Effector memory CD4-positive, alpha-beta T cell (primary cell): ENCODE results near the gene FCN2.

Experiments
- DNase-seq, 3 donors: peaks; one replicate each; pipeline ENCODE4 v3.0.0-alpha.2; 2020
- H3K27ac ChIP-seq: 2 replicates; pipeline ENCODE4 v1.7.0; 2013; ENCODE audit warnings: mild to moderate bottlenecking, low read length, moderate library complexity; ENCODE audit not compliant: insufficient read depth, poor library complexity, severe bottlenecking
- H3K27me3 ChIP-seq: replicated peaks from 2 replicates; pipeline ENCODE4 v1.7.0; 2013; ENCODE audit warnings: mild to moderate bottlenecking, low read length; ENCODE audit not compliant: insufficient read depth, control insufficient read depth, poor library complexity, severe bottlenecking
- H3K36me3 ChIP-seq: 2 replicates; pipeline ENCODE4 v1.7.0; 2013; ENCODE audit warnings: mild to moderate bottlenecking, low read length, moderate library complexity; ENCODE audit not compliant: control insufficient read depth, insufficient read depth
- H3K4me1 ChIP-seq: 2 replicates; pipeline ENCODE4 v1.7.0; 2013; ENCODE audit warnings: low read length, mild to moderate bottlenecking; ENCODE audit not compliant: control insufficient read depth, insufficient read depth, poor library complexity, severe bottlenecking
- H3K4me3 ChIP-seq: 2 replicates; pipeline ENCODE4 v1.7.0; 2013; ENCODE audit warnings: low read length, low read depth, mild to moderate bottlenecking; ENCODE audit not compliant: insufficient read depth, poor library complexity, severe bottlenecking
- H3K9me3 ChIP-seq: 2 replicates; pipeline ENCODE4 v1.7.0; 2013; ENCODE audit warnings: mild to moderate bottlenecking, low read length, moderate library complexity; ENCODE audit not compliant: control insufficient read depth

FCN2 gene

GRCh38 chr9:134887686-134888602 lies 7.3 kb downstream of the FCN2 start:
- no peak overlapping the region for H3K4me3 ChIP-seq
- no peak for DNase-seq
- no peaks in the 10 kb centered on the region for H3K9me3 ChIP-seq
- H3K27ac ChIP-seq = no peak overlapping the region
- H3K4me1 ChIP-seq = no peaks in the 10 kb centered on the region
- H3K27me3 ChIP-seq = peaks cover 5% of the 10 kb centered on the region
- H3K36me3 ChIP-seq = no peaks in the 10 kb centered on the region

- Histone ChIP-seq H3K4me3 (no peak overlapping the region), H3K36me3 (no peaks in the 10 kb centered on the region), H3K27me3 (peaks cover 5% of the 10 kb centered on the region), H3K4me1 (no peaks in the 10 kb centered on the region), H3K9me3 (no peaks in the 10 kb centered on the region), H3K27ac (no peak overlapping the region)
- DNase-seq = no peak
Measured at GRCh38 chr9:134888603-134889190, 8.1 kb downstream of the FCN2 start.

- H3K27me3 ChIP-seq = peaks cover 5% of the 10 kb centered on the region
- H3K4me1 ChIP-seq = no peaks in the 10 kb centered on the region
- no peak overlapping the region for H3K27ac ChIP-seq
- H3K4me3 ChIP-seq = no peak overlapping the region
- DNase-seq = no peak
- H3K36me3 ChIP-seq = no peaks in the 10 kb centered on the region
- no peaks in the 10 kb centered on the region for H3K9me3 ChIP-seq
Measured at GRCh38 chr9:134889386-134890154, 9.0 kb downstream of the FCN2 start.

GRCh38 chr9:134890155-134890495 lies 9.5 kb downstream of the FCN2 start:
- peaks cover 5% of the 10 kb centered on the region for H3K27me3 ChIP-seq
- no peak for DNase-seq

GRCh38 chr9:134891053-134891452 lies 10.4 kb downstream of the FCN2 start:
- no peaks in the 10 kb centered on the region for H3K36me3 ChIP-seq
- H3K4me3 ChIP-seq = no peak overlapping the region
- no peaks in the 10 kb centered on the region for H3K9me3 ChIP-seq
- H3K27ac ChIP-seq = no peak overlapping the region
- no peak for DNase-seq
- no peaks in the 10 kb centered on the region for H3K4me1 ChIP-seq
- peaks cover 5% of the 10 kb centered on the region for H3K27me3 ChIP-seq

More at GRCh38 chr9:134890155-134890495, 9.5 kb downstream of the FCN2 start:
- no peak overlapping the region for H3K4me3 ChIP-seq
- H3K9me3 ChIP-seq = no peaks in the 10 kb centered on the region
- no peaks in the 10 kb centered on the region for H3K36me3 ChIP-seq
- no peaks in the 10 kb centered on the region for H3K4me1 ChIP-seq
- H3K27ac ChIP-seq = no peak overlapping the region

- H3K27me3 ChIP-seq = peaks cover 5% of the 10 kb centered on the region
- no peak overlapping the region for H3K4me3 ChIP-seq
- no peak overlapping the region for H3K27ac ChIP-seq
- no peaks in the 10 kb centered on the region for H3K9me3 ChIP-seq
- no peaks in the 10 kb centered on the region for H3K4me1 ChIP-seq
- H3K36me3 ChIP-seq = no peaks in the 10 kb centered on the region
- DNase-seq = no peak
Measured at GRCh38 chr9:134891713-134892112, 11.1 kb downstream of the FCN2 start.

- no peaks in the 10 kb centered on the region for H3K4me1 ChIP-seq
- H3K36me3 ChIP-seq = no peaks in the 10 kb centered on the region
- no peak overlapping the region for H3K4me3 ChIP-seq
- no peak overlapping the region for H3K27ac ChIP-seq
- peaks cover 5% of the 10 kb centered on the region for H3K27me3 ChIP-seq
- no peaks in the 10 kb centered on the region for H3K9me3 ChIP-seq
- DNase-seq = no peak
Measured at GRCh38 chr9:134892221-134892620, 11.6 kb downstream of the FCN2 start.

- no peaks in the 10 kb centered on the region for H3K9me3 ChIP-seq
- H3K27ac ChIP-seq = no peak overlapping the region
- peaks cover 5% of the 10 kb centered on the region for H3K27me3 ChIP-seq
- no peaks in the 10 kb centered on the region for H3K36me3 ChIP-seq
- no peak overlapping the region for H3K4me3 ChIP-seq
- DNase-seq = no peak
- H3K4me1 ChIP-seq = no peaks in the 10 kb centered on the region
Measured at GRCh38 chr9:134892820-134893420, 12.3 kb downstream of the FCN2 start.

GRCh38 chr9:134894136-134894860 lies 13.7 kb downstream of the FCN2 start:
- H3K36me3 ChIP-seq = no peaks in the 10 kb centered on the region
- no peak for DNase-seq
- no peaks in the 10 kb centered on the region for H3K4me1 ChIP-seq
- no peak overlapping the region for H3K27ac ChIP-seq
- H3K9me3 ChIP-seq = peaks cover 5% of the 10 kb centered on the region
- no peak overlapping the region for H3K4me3 ChIP-seq
- peaks cover 5% of the 10 kb centered on the region for H3K27me3 ChIP-seq
